ENCODE data around the gene PRG3.

- no peak for TF ChIP-seq FOXP1 (CRISPR knock-in tag; IDR thresholded peaks at IDR 0.05; ENCODE audit: borderline replicate concordance)
- no peak for TF ChIP-seq CTCF (IDR thresholded peaks at IDR 0.05)
Measured at GRCh38 chr11:57387289-57388030, 6.5 kb upstream of the PRG3 start.

Data from WTC11 (cell line).